Brain microvascular endothelial cell (primary cell): ENCODE measurements around the gene PSMF1.
"Not testable (repeated sequence)": the region's sequence is repeated elsewhere in the genome, so short reads cannot be mapped to it uniquely, and the experiment has no call there.

Experiments
- DNase-seq: peaks from one replicate; pipeline ENCODE4 v3.0.0-alpha.2; 2020
- H3K27ac ChIP-seq: fragments of 250-450 bp; sonication (Bioruptor Pico); 2 replicates; pipeline ENCODE4 v1.5.1; 2020; ENCODE audit warnings: mild to moderate bottlenecking, moderate library complexity
- H3K27me3 ChIP-seq: fragments of 250-450 bp; sonication (Bioruptor Pico); replicated peaks from 2 replicates; pipeline ENCODE4 v1.5.1; 2020; ENCODE audit warnings: mild to moderate bottlenecking
- H3K36me3 ChIP-seq: fragments of 250-450 bp; sonication (Bioruptor Pico); replicated peaks from 2 replicates; pipeline ENCODE4 v1.5.1; 2020; ENCODE audit warnings: mild to moderate bottlenecking
- H3K4me3 ChIP-seq: 2 replicates; pipeline ENCODE4 v1.5.1; 2011; ENCODE audit warnings: low read depth, mild to moderate bottlenecking, control low read depth, low read length, moderate library complexity
- CTCF ChIP-seq: IDR thresholded peaks from 2 replicates; pipeline ENCODE4 v1.5.1; 2011; ENCODE audit warnings: low read depth, mild to moderate bottlenecking, moderate library complexity, low read length, control low read depth, inconsistent platforms; ENCODE audit errors: missing control alignments
- in situ Hi-C: cut with HindIII; loops from 2 replicates; pipeline ENCODE4 v1.10.0; 2017; ENCODE audit warnings: low sequenced_read_pairs, low pct_ligation_motif_present

The PSMF1 gene

DNA sequence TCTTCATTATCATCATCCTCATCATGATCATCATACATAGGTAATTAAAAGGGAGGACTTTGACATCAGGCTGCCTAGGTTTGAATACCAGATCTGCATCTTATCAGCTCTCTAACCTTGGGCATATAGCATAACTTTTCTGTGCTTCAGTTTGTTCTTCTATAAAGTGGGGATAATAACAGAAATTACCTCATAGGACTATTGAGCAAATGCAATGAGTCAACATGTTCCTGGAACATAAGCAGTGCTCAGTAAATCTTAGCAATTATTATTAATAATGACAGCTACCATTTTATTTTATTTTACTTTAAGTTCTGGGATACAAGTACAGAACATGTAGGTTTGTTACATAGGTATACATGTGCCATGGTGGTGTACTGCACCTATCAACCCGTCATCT lies 92.1 kb downstream of the PSMF1 start:
- TF ChIP-seq CTCF, result no peak
- no peak for DNase-seq
- no peak overlapping the region for H3K27ac ChIP-seq
- in situ Hi-C loops, result no loop called here
- peaks cover 18% of the 10 kb centered on the region for H3K27me3 ChIP-seq
- no peaks in the 10 kb centered on the region for H3K36me3 ChIP-seq
- H3K4me3 ChIP-seq, result no peak overlapping the region

DNA sequence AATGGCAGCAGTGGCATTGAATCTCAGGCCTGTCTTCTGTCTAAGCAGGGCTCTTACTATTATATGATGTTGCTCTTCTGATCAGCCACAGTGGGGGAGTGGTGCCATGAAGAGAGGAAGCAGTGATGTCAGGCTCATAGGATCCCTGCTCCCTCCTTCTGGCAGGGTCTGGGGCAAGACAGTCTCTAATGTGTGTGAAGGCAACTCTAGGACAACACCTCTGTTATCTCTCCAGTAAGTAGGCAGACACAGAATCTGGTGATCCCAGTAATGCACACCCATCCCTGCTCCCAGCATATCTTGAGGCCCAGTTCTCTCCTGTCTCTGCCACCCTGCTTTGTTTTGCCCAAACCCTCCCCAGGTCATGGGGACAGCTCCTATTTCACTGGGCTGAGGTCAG lies 93.6 kb downstream of the PSMF1 start:
- in situ Hi-C loops, result no loop called here
- H3K4me3 ChIP-seq, result no peak overlapping the region
- H3K36me3 ChIP-seq, result no peaks in the 10 kb centered on the region
- no peak for DNase-seq
- H3K27me3 ChIP-seq, result peaks cover 12% of the 10 kb centered on the region
- H3K27ac ChIP-seq, result no peak overlapping the region
- TF ChIP-seq CTCF, result no peak

- peak; percentile 68 for DNase-seq
- H3K27me3 ChIP-seq, result peaks cover 12% of the 10 kb centered on the region
- H3K36me3 ChIP-seq, result no peaks in the 10 kb centered on the region
- no peak overlapping the region for H3K4me3 ChIP-seq
- H3K27ac ChIP-seq, result no peak overlapping the region
- in situ Hi-C loops, result no loop called here
- peak; percentile 90 for TF ChIP-seq CTCF
Observed at GRCh38 chr20:1212607-1213396, 94.4 kb downstream of the PSMF1 start.

DNA sequence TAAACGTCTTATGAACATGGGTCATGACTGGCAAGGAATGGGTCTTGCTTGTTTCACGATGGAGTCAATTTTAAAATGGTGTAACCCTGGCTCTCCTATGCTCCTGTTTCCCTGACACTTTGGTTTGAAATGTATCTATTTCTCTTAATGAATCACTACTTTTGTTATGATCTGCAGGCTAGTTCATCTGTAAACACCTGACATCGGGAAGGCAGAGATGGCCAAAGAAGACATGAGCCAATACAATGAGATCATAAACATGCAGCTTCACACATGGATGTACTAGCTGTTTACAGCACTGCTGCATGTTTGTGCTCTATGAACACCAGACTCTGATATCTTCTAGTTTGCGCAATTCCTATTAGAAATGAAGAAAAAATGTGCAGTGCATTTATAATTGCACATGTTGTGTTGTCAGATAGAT lies 96.4 kb downstream of the PSMF1 start:
- DNase-seq, result no peak
- no peak overlapping the region for H3K27ac ChIP-seq
- no peaks in the 10 kb centered on the region for H3K36me3 ChIP-seq
- no peak for TF ChIP-seq CTCF
- H3K4me3 ChIP-seq, result no peak overlapping the region
- in situ Hi-C loops, result no loop called here
- peaks cover 11% of the 10 kb centered on the region for H3K27me3 ChIP-seq

DNA sequence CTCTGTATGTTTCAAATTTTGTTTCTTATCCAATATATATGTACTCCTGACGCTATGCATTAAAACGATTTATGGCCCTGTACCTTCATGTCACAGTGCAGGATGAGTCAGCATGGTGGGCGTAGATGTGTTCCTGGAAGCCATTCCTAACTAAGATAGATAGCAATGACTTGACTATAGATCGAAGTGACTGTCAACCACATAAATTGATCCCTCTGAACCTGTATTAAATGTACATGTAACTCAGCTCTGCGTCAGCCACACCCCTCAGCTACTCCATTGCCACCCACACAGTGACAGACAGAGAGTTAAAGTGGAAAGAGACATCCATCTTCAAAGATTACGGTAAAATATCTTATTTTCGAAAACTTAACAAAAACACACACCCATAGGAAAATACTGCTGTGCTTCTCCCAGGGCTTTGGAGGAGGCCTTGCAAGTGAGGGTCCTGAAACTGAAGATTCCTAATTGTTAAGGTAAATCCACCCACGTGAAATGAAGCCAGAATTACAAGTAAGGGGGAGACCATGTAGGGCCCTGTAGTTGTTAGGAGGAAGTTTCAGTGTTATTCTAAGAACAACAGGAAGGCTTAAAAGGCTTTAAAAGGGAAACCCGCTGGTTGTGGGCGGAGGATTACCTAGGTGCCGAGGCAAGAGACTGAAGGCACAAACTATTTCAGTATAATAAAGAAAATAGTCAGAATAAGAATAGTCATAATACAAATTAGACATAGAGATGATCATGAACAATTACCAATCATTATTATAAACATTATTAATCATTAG lies 97.2 kb downstream of the PSMF1 start:
- TF ChIP-seq CTCF, result no peak
- no peak overlapping the region for H3K27ac ChIP-seq
- H3K27me3 ChIP-seq, result peaks cover 8% of the 10 kb centered on the region
- DNase-seq, result no peak
- H3K4me3 ChIP-seq, result no peak overlapping the region
- no peaks in the 10 kb centered on the region for H3K36me3 ChIP-seq
- in situ Hi-C loops, result no loop called here

- in situ Hi-C loops, H3K27ac ChIP-seq, H3K27me3 ChIP-seq, H3K36me3 ChIP-seq, H3K4me3 ChIP-seq, DNase-seq: not testable (repeated sequence)
Observed at GRCh38 chr20:1216527-1217427, 98.4 kb downstream of the PSMF1 start.
